Naive thymus-derived CD8-positive, alpha-beta T cell (primary cell): ENCODE data around the gene LONRF2. TPM values are rescaled to one million over a fixed set of nuclear protein-coding genes. Genes with fewer than 3 reads are reported as not detected.

Experiments
- ATAC-seq, 2 donors: fragments of 150-1000 bp; cut with Tn5 transposase in 1 of 2; sonication (Bioruptor Pico), chemical (Tn5 transposase) in 1 of 2; 1 replicate in 1 of 2; 2 replicates in 1 of 2; pipeline ENCODE4 v1.10.0; 2021; ENCODE audit warnings: mild to moderate bottlenecking in 2 of 2, moderate library complexity in 2 of 2
- POLR2A ChIA-PET: fragments of 350-600 bp; sonication (Branson Sonifier 250); formaldehyde crosslinking; loops from one replicate; lab custom pipeline; 2021; ENCODE audit warnings: antibody characterized with exemption; lab: Charles Lee
- DNase-seq, 10 donors: peaks; one replicate each; pipeline versions ENCODE4 v3.0.0 to v3.0.0-alpha.2; 2020 to 2022
- H3K27ac Mint-ChIP-seq, 10 donors: one replicate each; pipeline ENCODE4 v1.8.0; 2020 to 2022; ENCODE audit warnings: mild to moderate bottlenecking in 10 of 10, mixed read lengths in 10 of 10, moderate library complexity in 4 of 10, inconsistent platforms in 1 of 10
- H3K27me3 Mint-ChIP-seq, 5 donors: one replicate each; pipeline ENCODE4 v1.8.0; 2021 to 2022; ENCODE audit warnings: mixed read lengths in 5 of 5
- H3K36me3 Mint-ChIP-seq, 3 donors: one replicate each; pipeline ENCODE4 v1.8.0; 2020 to 2022; ENCODE audit warnings: mixed read lengths in 3 of 3, mild to moderate bottlenecking in 2 of 3, inconsistent platforms in 1 of 3
- H3K4me1 Mint-ChIP-seq, 4 donors: one replicate each; pipeline ENCODE4 v1.8.0; 2021 to 2022; ENCODE audit warnings: mixed read lengths in 4 of 4
- H3K4me3 Mint-ChIP-seq, 10 donors: one replicate each; pipeline ENCODE4 v1.8.0; 2020 to 2022; ENCODE audit warnings: mild to moderate bottlenecking in 10 of 10, mixed read lengths in 10 of 10, moderate library complexity in 6 of 10, inconsistent platforms in 1 of 10
- H3K9me3 Mint-ChIP-seq, 9 donors: one replicate each; pipeline ENCODE4 v1.8.0; 2020 to 2022; ENCODE audit warnings: mixed read lengths in 9 of 9, mild to moderate bottlenecking in 3 of 9, inconsistent platforms in 1 of 9, moderate library complexity in 1 of 9
- polyA plus RNA-seq, 3 donors: library from polyadenylated mRNA; unstranded; fragments of 300-500 nt; fragmentation: Illumina TruSeq; gene quantifications; one replicate each; pipeline ENCODE4 v1.2.3, GENCODE V29; 2021
- total RNA-seq, 8 experiments: library from RNA in 2 of 8; stranded (reverse) in 2 of 8; gene quantifications; one replicate each; pipeline ENCODE4 v1.2.3 and lab custom pipeline; 2021 to 2026

The LONRF2 gene
- total and polyA plus RNA-seq, 5 experiments from 2014 or later: not detected

GRCh38 chr2:100294162-100294497 lies 28.2 kb downstream of the LONRF2 start:
- no peak for ATAC-seq
- Mint-ChIP-seq H3K9me3 (no peaks in the 10 kb centered on the region), H3K4me3 (no peak overlapping the region), H3K36me3 (no peaks in the 10 kb centered on the region), H3K27ac (no peak overlapping the region), H3K27me3 (peaks cover 3 to 13% (median 11%) of the 10 kb centered on the region in 5 donors), H3K4me1 (peaks cover 0 to 1% (median 0%) of the 10 kb centered on the region in 4 donors)
- POLR2A ChIA-PET: no interaction called here
- no peak for DNase-seq

DNA sequence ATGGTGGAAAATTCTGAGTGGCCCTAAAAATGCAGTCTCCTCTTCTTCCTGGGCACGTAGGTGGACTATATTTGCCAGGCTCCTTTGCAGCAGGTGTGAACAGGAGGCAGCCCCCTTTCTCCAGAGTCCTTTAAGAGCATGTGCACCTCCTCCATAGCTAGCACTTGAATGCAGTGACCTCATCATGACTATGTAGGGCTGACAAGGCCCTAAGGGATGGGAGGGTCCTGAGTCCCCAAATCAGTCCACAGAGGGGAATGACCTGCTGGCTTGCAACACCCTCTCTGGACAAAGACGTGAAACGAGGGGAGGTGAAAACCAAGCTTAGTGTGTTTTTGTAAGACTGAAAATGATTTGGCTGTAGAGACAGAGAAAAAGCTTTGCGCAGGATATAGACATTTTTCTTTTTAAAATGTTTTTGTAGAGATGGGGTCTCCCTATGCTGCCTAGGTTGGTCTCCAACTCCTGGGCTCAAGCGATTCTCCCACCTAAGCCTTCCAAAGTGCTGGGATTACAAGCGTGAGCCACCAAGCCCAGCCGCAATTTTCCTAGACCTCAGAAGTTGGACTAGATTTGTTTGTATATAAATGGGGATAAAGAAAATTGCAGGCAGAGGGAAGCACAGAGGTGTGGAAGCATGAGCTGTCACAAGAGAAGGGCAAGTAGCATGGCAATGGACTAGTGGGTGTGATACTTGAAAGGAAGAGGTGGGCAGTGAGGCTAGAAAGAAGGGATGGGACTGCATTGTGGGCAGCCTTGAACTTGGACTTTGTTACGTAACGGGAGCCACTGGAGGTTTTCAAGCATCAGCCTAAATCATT lies 28.8 kb downstream of the LONRF2 start:
- Mint-ChIP-seq H3K9me3 (no peaks in the 10 kb centered on the region), H3K27me3 (peaks cover under 1 to 10% (median 7%) of the 10 kb centered on the region in 5 donors)
- ATAC-seq: no peak

DNA sequence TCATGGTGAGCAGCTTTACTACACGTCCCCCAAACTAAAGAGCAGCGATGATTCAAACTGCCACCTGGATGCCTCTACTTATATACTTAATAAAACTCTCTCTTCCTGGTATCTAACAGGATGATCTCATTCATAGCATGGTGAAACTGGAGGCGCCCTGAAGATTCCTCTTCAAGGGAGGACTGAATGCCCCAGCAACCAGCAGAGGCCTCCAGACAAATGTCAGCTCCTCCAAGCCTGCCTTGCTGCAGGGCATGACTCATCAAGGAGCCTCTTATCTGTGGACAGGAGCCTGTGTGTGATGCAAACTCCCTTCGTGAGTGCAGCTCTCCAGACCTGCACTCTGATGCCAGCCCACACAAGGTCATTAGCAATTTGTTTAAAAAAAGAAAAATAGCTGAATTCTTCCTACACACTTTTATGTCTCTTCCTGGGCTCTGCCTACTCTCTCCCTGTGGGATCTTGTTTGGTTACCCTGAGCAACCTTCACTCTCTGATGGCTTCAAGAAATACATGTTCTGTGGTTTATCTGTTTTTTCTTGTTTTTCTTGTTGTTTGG lies 30.2 kb downstream of the LONRF2 start:
- Mint-ChIP-seq H3K36me3 (no peaks in the 10 kb centered on the region), H3K4me1 (peaks cover 0 to 1% (median 0%) of the 10 kb centered on the region in 4 donors), H3K4me3 (no peak overlapping the region), H3K9me3 (no peaks in the 10 kb centered on the region), H3K27me3 (peaks cover 0 to 8% (median 6%) of the 10 kb centered on the region in 5 donors), H3K27ac (no peak overlapping the region)
- POLR2A ChIA-PET: no interaction called here
- ATAC-seq (no peak), DNase-seq (no peak)

More for the DNA sequence above, 28.8 kb downstream of the LONRF2 start:
- no peak for DNase-seq
- no peaks in the 10 kb centered on the region for H3K36me3 Mint-ChIP-seq
- no peak overlapping the region for H3K4me3 Mint-ChIP-seq
- POLR2A ChIA-PET: no interaction called here
- H3K27ac Mint-ChIP-seq: no peak overlapping the region
- H3K4me1 Mint-ChIP-seq: peaks cover 0 to 1% (median 0%) of the 10 kb centered on the region in 4 donors

DNA sequence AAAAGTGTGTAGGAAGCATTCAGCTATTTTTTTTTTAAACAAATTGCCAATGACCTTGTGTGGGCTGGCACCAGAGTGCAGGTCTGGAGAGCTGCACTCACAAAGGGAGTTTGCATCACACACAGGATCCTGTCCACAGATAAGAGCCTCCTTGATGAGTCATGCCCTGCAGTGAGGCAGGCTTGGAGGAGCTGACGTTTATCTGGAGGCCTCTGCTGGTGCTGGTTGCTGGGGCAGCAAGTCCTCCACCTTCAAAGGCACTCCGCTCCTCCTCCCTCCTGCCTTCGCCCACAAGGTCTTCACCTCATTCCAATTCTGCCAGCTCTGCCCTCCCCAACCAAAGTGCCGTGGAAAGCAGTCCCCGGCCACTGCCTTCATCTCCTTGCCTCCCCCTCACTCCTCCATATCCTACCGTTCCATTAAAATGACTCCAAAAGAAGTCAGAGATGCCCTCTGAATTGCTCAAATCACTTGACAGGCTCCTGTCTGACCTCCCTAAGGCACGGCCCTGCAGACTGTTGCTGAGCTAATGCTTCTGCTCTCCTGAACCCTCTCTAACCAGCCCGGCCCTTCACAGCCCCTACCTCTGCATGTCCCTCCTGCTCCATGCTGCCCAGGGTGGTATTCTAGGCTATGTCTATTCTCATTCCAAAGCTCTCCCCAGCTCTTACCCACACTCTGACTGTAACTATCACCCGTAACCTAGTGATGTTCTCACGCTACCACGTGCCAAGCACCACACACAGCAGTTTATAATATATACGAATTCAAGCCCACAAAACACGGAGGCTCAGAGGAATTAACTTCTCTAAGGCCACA lies 30.9 kb downstream of the LONRF2 start:
- no peak overlapping the region for H3K27ac Mint-ChIP-seq
- peaks cover 0 to 1% (median 0%) of the 10 kb centered on the region in 4 donors for H3K4me1 Mint-ChIP-seq
- ATAC-seq (peak; percentile 30 to 39), DNase-seq (peak in 2 of 10 donors; percentile 7)
- no peak overlapping the region for H3K4me3 Mint-ChIP-seq
- POLR2A ChIA-PET: no interaction called here
- no peaks in the 10 kb centered on the region for H3K36me3 Mint-ChIP-seq
- H3K27me3 Mint-ChIP-seq: peaks cover 0 to 8% (median 6%) of the 10 kb centered on the region in 5 donors
- H3K9me3 Mint-ChIP-seq: no peaks in the 10 kb centered on the region

DNA sequence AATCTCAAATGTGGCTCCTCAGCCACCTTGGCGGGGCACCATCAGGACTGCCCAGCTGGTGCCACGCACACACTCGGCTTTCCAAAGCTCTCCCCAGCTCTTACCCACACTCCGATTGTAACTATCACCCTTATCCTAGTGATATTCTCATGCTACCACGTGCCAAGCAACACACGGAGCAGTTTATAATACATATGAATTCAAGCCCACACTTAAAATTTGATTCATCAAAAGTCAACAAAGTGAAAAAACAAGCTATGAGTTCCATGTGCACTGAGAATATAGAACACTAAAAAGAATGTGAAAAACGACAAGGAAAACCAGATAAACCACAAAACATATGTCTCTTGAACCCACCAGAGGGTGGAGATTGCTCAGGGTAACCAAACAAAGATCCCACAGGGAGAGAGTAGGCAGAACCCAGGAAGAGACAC lies 31.6 kb downstream of the LONRF2 start:
- H3K9me3 Mint-ChIP-seq: no peaks in the 10 kb centered on the region
- H3K36me3 Mint-ChIP-seq: no peaks in the 10 kb centered on the region
- DNase-seq (no peak), ATAC-seq (no peak)
- H3K4me3 Mint-ChIP-seq: no peak overlapping the region
- peaks cover 0 to 1% (median 0%) of the 10 kb centered on the region in 4 donors for H3K4me1 Mint-ChIP-seq
- H3K27me3 Mint-ChIP-seq: peaks cover 1 to 6% (median 5%) of the 10 kb centered on the region in 5 donors
- H3K27ac Mint-ChIP-seq: no peak overlapping the region
- POLR2A ChIA-PET: no interaction called here

GRCh38 chr2:100289020-100289419 lies 33.3 kb downstream of the LONRF2 start:
- DNase-seq (no peak), ATAC-seq (no peak)
- Mint-ChIP-seq H3K4me1 (peaks cover 0 to 1% (median 0%) of the 10 kb centered on the region in 4 donors), H3K4me3 (no peak overlapping the region), H3K36me3 (no peaks in the 10 kb centered on the region), H3K9me3 (no peaks in the 10 kb centered on the region), H3K27ac (no peak overlapping the region), H3K27me3 (peaks cover 0 to 10% (median 6%) of the 10 kb centered on the region in 5 donors)
- POLR2A ChIA-PET: no interaction called here

DNA sequence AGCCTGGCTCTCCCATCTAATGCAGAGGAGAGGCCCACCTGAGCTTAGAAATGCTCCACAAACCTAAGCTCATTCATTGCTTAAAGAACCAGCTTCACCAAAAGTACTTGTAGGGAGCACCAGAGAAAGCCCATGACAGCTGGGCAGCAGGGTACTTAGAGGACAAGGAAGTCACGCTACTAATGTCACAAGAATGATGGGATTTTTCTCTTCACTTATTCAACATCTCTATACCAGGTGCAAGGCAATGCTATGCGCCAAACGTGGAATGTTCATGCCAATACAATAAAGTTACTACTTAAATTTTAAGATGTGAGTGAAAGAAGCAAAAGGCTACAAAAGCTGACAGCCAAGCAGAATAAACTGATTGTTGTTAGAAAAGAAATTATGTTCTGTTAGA lies 36.0 kb downstream of the LONRF2 start:
- POLR2A ChIA-PET: no interaction called here
- Mint-ChIP-seq H3K27ac (no peak overlapping the region), H3K36me3 (no peaks in the 10 kb centered on the region), H3K4me3 (no peak overlapping the region), H3K27me3 (peaks cover 2 to 15% (median 10%) of the 10 kb centered on the region in 5 donors), H3K9me3 (no peaks in the 10 kb centered on the region), H3K4me1 (peaks cover 0 to 1% (median 0%) of the 10 kb centered on the region in 4 donors)
- DNase-seq: no peak
- ATAC-seq: no peak

- Mint-ChIP-seq H3K27ac (no peak overlapping the region), H3K4me3 (no peak overlapping the region), H3K4me1 (peaks cover 0 to 1% (median 0%) of the 10 kb centered on the region in 4 donors), H3K36me3 (no peaks in the 10 kb centered on the region), H3K27me3 (peaks cover 4 to 15% (median 11%) of the 10 kb centered on the region in 5 donors), H3K9me3 (no peaks in the 10 kb centered on the region)
- ATAC-seq: no peak
- POLR2A ChIA-PET: no interaction called here
- DNase-seq: no peak
Observed at GRCh38 chr2:100285691-100286090, 36.6 kb downstream of the LONRF2 start.

GRCh38 chr2:100285011-100285410 lies 37.3 kb downstream of the LONRF2 start:
- ATAC-seq: no peak
- POLR2A ChIA-PET: no interaction called here
- no peak for DNase-seq
- Mint-ChIP-seq H3K4me3 (no peak overlapping the region), H3K27me3 (peaks cover 4 to 17% (median 15%) of the 10 kb centered on the region in 5 donors), H3K36me3 (no peaks in the 10 kb centered on the region), H3K4me1 (no peaks in the 10 kb centered on the region), H3K27ac (no peak overlapping the region), H3K9me3 (no peaks in the 10 kb centered on the region)

- POLR2A ChIA-PET: no interaction called here
- peaks cover 6 to 27% (median 19%) of the 10 kb centered on the region in 5 donors for H3K27me3 Mint-ChIP-seq
- no peak overlapping the region for H3K27ac Mint-ChIP-seq
- no peak for DNase-seq
- no peaks in the 10 kb centered on the region for H3K36me3 Mint-ChIP-seq
- H3K4me3 Mint-ChIP-seq: no peak overlapping the region
- peaks cover 0 to 4% (median 1%) of the 10 kb centered on the region in 4 donors for H3K4me1 Mint-ChIP-seq
- no peaks in the 10 kb centered on the region for H3K9me3 Mint-ChIP-seq
- ATAC-seq: no peak
Observed at GRCh38 chr2:100283724-100284501, 38.4 kb downstream of the LONRF2 start.

DNA sequence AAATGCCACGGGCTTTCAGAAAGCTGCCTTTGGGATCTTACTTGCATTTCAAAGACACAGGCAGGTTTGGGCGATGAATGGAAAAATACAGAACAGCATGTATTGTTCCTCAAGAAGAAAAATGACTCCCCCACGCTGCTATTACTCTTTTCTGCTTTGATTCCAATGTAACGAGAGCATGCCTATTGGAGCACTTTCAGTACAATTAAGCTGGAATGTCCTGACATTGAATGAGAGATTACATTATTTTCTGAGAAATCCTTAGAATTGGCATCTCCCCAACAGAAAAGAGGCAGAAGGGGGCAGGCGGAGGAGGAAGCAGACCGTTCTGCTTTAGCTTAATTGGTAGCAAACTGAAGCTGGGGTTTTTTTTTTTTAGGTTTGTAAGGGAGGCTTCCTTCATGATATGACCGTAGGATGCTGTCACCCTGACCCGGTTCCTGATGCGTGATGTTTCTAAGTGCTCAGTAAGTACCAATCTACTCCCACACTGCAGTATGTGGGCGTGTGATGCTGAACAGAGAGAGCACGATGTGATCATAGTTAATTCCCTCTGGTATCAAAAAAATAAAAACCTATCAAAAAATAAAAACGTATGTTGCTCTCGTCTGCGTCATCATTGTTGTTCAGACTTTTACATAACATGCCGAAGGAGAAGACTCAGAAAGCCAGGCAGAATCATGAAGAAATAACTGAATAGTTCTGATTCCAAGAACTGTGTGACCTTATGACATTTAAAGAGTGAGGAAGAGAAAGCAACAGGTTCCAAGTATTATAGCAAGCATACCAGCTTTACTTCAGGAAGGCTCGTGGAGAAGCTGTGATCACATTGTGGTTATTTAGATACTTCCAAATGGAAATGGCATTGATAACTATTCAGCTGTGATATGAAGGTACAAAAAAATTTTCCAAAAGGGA lies 40.5 kb downstream of the LONRF2 start:
- no peaks in the 10 kb centered on the region for H3K9me3 Mint-ChIP-seq
- ATAC-seq (no peak), DNase-seq (no peak)
- H3K36me3 Mint-ChIP-seq: no peaks in the 10 kb centered on the region
- H3K27ac Mint-ChIP-seq: no peak overlapping the region
- peaks cover 4 to 38% (median 19%) of the 10 kb centered on the region in 5 donors for H3K27me3 Mint-ChIP-seq
- H3K4me1 Mint-ChIP-seq: peaks cover 0 to 6% (median 2%) of the 10 kb centered on the region in 4 donors
- POLR2A ChIA-PET: no interaction called here
- H3K4me3 Mint-ChIP-seq: no peak overlapping the region
